MCF 10A (cell line): ENCODE results near the gene CRELD2. TPM values are rescaled to one million over a fixed set of nuclear protein-coding genes. Genes with fewer than 3 reads are reported as not detected.

Experiments used
- BruUV-seq: library from RNA; stranded (reverse); fragments of 400-500 nt; replicated peaks from 2 replicates; lab custom pipeline; 2021; lab: Mats Ljungman, UMichigan
- CTCF ChIA-PET: fragments of 300-600 bp; sonication (Branson Sonifier 250); formaldehyde crosslinking; extraction: SDS; loops from one replicate; lab custom pipeline; 2021; ENCODE audit warnings: antibody characterized with exemption, inconsistent platforms; lab: Yijun Ruan, JAX
- POLR2A ChIA-PET: fragments of 300-600, 350-650 bp; sonication (Branson Sonifier 250); formaldehyde crosslinking; extraction: SDS; loops from one replicate; lab custom pipeline; 2020; ENCODE audit warnings: antibody characterized with exemption, inconsistent platforms; lab: Yijun Ruan, JAX
- DNase-seq: peaks from one replicate; pipeline ENCODE4 v3.0.0-alpha.2; 2018; ENCODE audit not compliant: unreplicated experiment
- H3K27ac Mint-ChIP-seq: one replicate; pipeline ENCODE4 v1.8.0; 2022; ENCODE audit warnings: mild to moderate bottlenecking, low read depth, mixed read lengths; ENCODE audit not compliant: unreplicated experiment
- H3K27me3 Mint-ChIP-seq: one replicate; pipeline ENCODE4 v1.8.0; 2022; ENCODE audit warnings: mixed read lengths; ENCODE audit not compliant: insufficient read depth, unreplicated experiment
- H3K36me3 Mint-ChIP-seq: one replicate; pipeline ENCODE4 v1.8.0; 2022; ENCODE audit warnings: mild to moderate bottlenecking, moderate library complexity, mixed read lengths; ENCODE audit not compliant: insufficient read depth, unreplicated experiment
- H3K4me1 Mint-ChIP-seq: one replicate; pipeline ENCODE4 v1.8.0; 2022; ENCODE audit warnings: mixed read lengths; ENCODE audit not compliant: insufficient read depth, unreplicated experiment
- H3K4me3 Mint-ChIP-seq: one replicate; pipeline ENCODE4 v1.8.0; 2022; ENCODE audit warnings: mild to moderate bottlenecking, moderate library complexity, mixed read lengths; ENCODE audit not compliant: unreplicated experiment
- H3K9me3 Mint-ChIP-seq: one replicate; pipeline ENCODE4 v1.8.0; 2022; ENCODE audit warnings: mixed read lengths; ENCODE audit not compliant: unreplicated experiment
- CTCF ChIP-seq: fragments of 200-600 bp; IDR thresholded peaks from one replicate; pipeline ENCODE4 v1.8.0; 2022; ENCODE audit warnings: antibody characterized with exemption, mild to moderate bottlenecking; ENCODE audit not compliant: unreplicated experiment
- intact Hi-C: fragments of 100-400 bp; cut with micrococcal nuclease; formaldehyde crosslinking; loops from 2 replicates; pipeline ENCODE4 v1.14.1; 2022
- total RNA-seq: library from RNA; stranded (reverse); gene quantifications from 2 replicates; pipeline ENCODE4 v1.2.3, GENCODE V29; 2022

The CRELD2 gene
- total RNA-seq, 1 experiment from 2014 or later = 70.7 TPM

- no TSS peak for BruUV-seq
- TF ChIP-seq CTCF = no peak
- Mint-ChIP-seq H3K27ac (no peak overlapping the region), H3K27me3 (no peaks in the 10 kb centered on the region), H3K9me3 (no peaks in the 10 kb centered on the region), H3K4me1 (no peaks in the 10 kb centered on the region), H3K36me3 (peaks cover 42% of the 10 kb centered on the region), H3K4me3 (no peak overlapping the region)
- POLR2A ChIA-PET = interaction anchor here (0.6 to 1.1 kb wide), 2 partner anchors 9 to 146 kb away, joined by 3 to 4 read pairs; no protein-coding TSS in a partner anchor
- intact Hi-C loops = loop anchor here (10.0 kb wide), 1 partner anchor 58 kb away; the partner anchor contains the start of gene ZBED4
- no peak for DNase-seq
- CTCF ChIA-PET = interaction anchor here (0.7 kb wide), 1 partner anchor 190 kb away, joined by 3 read pairs; no protein-coding TSS in a partner anchor
Measured at GRCh38 chr22:49913026-49913425, 5.4 kb upstream of the CRELD2 start.

- no TSS peak for BruUV-seq
- H3K9me3 Mint-ChIP-seq = no peaks in the 10 kb centered on the region
- POLR2A ChIA-PET = interaction anchor here (0.6 to 1.1 kb wide), 2 partner anchors 10 to 146 kb away, joined by 3 to 4 read pairs; no protein-coding TSS in a partner anchor
Measured at GRCh38 chr22:49913446-49913845, 5.0 kb upstream of the CRELD2 start.

GRCh38 chr22:49914256-49914655 is 4.2 kb upstream of the CRELD2 start:
- Mint-ChIP-seq H3K4me1 (no peaks in the 10 kb centered on the region), H3K36me3 (peaks cover 34% of the 10 kb centered on the region), H3K27ac (no peak overlapping the region), H3K27me3 (no peaks in the 10 kb centered on the region), H3K4me3 (no peak overlapping the region), H3K9me3 (no peaks in the 10 kb centered on the region)
- no TSS peak for BruUV-seq
- intact Hi-C loops = loop anchor here (10.0 kb wide), 1 partner anchor 59 kb away; the partner anchor contains the start of gene ZBED4
- ChIA-PET POLR2A (interaction anchor here (1.1 kb wide), 1 partner anchor 11 kb away, joined by 3 read pairs; no protein-coding TSS in a partner anchor), CTCF (interaction anchor here (0.6 to 2.2 kb wide), 2 partner anchors 46 to 116 kb away, joined by 3 to 7 read pairs; no protein-coding TSS in a partner anchor)
- no peak for TF ChIP-seq CTCF
- DNase-seq = no peak

More at GRCh38 chr22:49913446-49913845, 5.0 kb upstream of the CRELD2 start:
- CTCF ChIA-PET = interaction anchor here (0.6 to 2.2 kb wide), 3 partner anchors 45 to 190 kb away, joined by 3 to 7 read pairs (median 3); no protein-coding TSS in a partner anchor
- H3K4me1 Mint-ChIP-seq = no peaks in the 10 kb centered on the region
- peaks cover 40% of the 10 kb centered on the region for H3K36me3 Mint-ChIP-seq
- no peak for DNase-seq
- no peak overlapping the region for H3K4me3 Mint-ChIP-seq
- no peak for TF ChIP-seq CTCF
- H3K27ac Mint-ChIP-seq = no peak overlapping the region
- no peaks in the 10 kb centered on the region for H3K27me3 Mint-ChIP-seq
- intact Hi-C loops = loop anchor here (10.0 kb wide), 1 partner anchor 59 kb away; the partner anchor contains the start of gene ZBED4

GRCh38 chr22:49915610-49916009 is 2.8 kb upstream of the CRELD2 start:
- intact Hi-C loops = loop anchor here (10.0 kb wide), 1 partner anchor 61 kb away; the partner anchor contains the start of gene ZBED4
- no TSS peak for BruUV-seq
- CTCF ChIA-PET = interaction anchor here (1.4 to 2.2 kb wide), 2 partner anchors 61 to 114 kb away, joined by 3 to 7 read pairs; no protein-coding TSS in a partner anchor

More at GRCh38 chr22:49915610-49916009, 2.8 kb upstream of the CRELD2 start:
- Mint-ChIP-seq H3K4me1 (no peaks in the 10 kb centered on the region), H3K36me3 (peaks cover 27% of the 10 kb centered on the region), H3K27ac (no peak overlapping the region), H3K4me3 (no peak overlapping the region), H3K9me3 (no peaks in the 10 kb centered on the region), H3K27me3 (no peaks in the 10 kb centered on the region)
- DNase-seq = no peak
- no peak for TF ChIP-seq CTCF
- POLR2A ChIA-PET = no interaction called here
